ENCODE data around the gene DTNBP1.

The DTNBP1 gene

GRCh38 chr6:15513131-15513771, 149.6 kb downstream of the DTNBP1 start:
- no peak for DNase-seq

DNA sequence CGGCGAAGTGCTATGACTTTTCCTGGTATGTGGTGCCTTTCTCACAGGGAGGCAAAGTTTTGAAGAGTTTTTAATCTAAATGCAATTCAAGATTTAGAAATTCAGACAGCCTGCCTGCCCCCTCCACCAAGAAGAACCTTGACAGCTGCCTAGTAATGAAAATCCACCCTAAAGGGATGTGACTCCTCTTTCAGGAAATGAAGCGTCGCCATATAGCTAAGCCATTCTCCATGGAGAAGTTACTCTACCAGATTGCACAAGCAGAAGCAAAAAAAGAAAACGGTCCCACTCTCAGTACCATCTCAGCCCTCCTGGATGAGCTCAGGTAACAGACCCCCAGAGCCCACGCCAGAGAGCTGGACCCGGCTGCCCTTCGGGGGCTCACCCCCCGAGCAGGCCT, 150.1 kb downstream of the DTNBP1 start:
- DNase-seq: no peak

DNA sequence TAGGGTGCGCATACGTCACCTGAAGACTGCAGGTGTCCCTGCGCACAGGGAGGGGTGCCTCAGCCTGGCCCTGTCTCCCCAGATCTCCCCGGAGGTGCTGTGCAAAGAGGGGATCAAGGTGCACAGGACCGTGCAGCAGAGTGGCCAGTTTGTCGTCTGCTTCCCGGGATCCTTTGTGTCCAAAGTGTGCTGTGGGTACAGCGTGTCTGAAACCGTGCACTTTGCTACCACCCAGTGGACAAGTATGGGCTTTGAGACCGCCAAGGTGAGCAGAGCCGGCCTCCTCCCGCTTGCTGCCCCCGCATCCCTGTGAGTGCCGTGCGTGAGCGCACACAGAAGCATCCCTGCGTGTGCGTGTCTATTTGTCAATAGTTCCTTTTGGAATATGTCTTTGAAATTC, 150.7 kb downstream of the DTNBP1 start:
- no peak for DNase-seq

- no peak for DNase-seq
These were observed 151.3 kb downstream of the DTNBP1 start for GRCh38 chr6:15511248-15512125.

DNA sequence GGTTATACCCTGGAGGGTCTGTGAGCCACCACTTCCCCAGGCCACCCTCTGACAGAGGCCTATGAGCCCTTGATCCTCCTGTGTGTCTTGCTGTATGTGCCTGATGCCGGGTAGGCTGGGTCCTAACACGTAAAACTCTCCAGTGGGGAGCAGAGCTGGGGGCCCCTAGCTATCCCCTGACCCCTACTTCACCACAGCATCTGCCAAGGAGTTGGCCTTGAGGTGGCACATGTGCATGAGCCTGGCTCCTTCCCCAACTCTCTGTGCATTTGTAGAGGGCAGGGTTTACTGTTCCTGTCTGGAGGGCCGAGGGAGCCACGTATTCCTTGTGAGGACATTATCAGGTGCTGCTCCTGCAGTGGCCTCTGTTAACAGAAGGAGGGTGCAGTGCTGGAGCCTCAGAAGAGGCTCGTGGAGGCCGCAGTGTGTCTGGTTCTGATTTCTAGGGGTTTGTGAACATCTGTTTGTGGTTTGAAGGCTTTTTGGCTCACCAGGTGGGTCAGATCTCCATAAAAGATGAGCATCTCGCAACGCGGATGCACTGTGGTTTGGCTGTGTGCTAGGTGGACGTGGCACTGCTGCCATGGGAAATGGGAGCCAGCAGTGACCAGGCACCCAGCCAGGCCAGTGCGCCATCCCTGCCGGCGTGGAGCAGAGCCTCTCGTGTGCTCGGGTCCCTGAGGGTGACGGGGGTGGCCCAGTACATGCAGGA, 152.1 kb downstream of the DTNBP1 start:
- DNase-seq: no peak

DNA sequence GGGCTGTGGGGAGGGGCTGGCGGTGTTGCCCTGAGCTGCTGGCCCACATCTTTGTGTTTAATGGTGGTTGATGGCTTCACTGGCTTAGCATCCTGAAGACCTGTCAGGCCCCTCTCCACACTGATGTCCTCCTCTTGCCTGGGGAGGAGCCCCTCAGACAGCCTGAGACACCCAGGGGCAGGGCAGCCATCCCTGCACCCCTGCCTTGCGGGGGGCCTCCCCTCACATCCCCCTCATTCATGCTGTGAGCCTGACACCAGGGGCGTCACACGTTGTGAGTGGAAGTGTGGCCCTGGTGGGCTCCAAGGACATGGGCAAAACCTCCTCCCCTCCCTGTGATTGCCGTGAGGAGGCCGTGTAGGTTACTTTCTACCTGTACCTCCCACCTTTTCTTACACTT, 152.7 kb downstream of the DTNBP1 start:
- DNase-seq: no peak

GRCh38 chr6:15509335-15509933, 153.4 kb downstream of the DTNBP1 start:
- no peak for DNase-seq

- no peak for DNase-seq
These were observed 153.9 kb downstream of the DTNBP1 start for GRCh38 chr6:15508931-15509330.

GRCh38 chr6:15508441-15508871, 154.4 kb downstream of the DTNBP1 start:
- DNase-seq: no peak

GRCh38 chr6:15507746-15508145, 155.1 kb downstream of the DTNBP1 start:
- no peak for DNase-seq

GRCh38 chr6:15507221-15507620, 155.6 kb downstream of the DTNBP1 start:
- DNase-seq: no peak

DNA sequence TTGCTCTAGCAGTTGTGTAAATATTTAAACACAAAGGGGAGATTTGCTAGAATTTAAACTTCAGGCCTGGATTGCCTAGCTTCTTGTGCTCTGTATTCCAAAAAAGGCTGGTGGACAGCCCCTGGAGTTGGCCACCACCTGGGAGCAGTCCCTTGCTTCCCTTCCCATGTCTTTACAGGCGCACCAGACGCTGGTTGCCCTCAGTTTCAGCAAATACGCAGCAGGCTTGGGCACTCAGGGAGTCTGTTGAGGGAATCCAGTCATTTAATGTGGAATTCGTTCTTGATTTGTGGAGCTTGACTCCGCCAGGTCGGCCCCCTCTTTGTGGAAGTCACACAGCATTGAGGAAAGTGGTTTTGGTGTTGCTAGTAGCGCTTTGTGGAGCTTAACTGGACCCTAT, 156.8 kb downstream of the DTNBP1 start:
- DNase-seq: no peak

DNA sequence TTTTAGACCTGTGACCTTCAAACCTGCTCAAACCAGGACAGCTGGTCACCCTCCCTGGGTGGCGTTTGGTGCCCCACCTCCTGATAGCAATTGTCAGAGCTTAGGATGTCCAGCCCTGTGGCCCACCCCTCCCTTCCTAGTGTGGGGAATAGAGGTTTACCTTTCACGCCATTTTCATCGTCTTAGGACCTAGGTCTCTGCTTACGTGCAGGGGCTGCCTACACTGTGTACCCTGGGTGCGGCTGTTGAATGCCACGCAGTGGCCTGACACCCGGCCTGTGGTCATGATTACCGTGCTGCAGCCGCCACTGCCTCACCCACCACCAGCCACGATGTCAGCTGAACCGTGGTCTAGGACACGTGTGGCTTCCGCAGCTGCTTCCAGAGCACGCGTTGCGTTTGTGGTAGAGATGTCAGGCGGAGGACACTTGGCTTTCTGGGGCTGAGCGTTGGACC, 157.3 kb downstream of the DTNBP1 start:
- DNase-seq: no peak

GRCh38 chr6:15504581-15505350, 158.1 kb downstream of the DTNBP1 start:
- DNase-seq: peak; percentile 9

GRCh38 chr6:15504040-15504495, 158.8 kb downstream of the DTNBP1 start:
- no peak for DNase-seq

GRCh38 chr6:15503346-15503680, 159.5 kb downstream of the DTNBP1 start:
- no peak for DNase-seq

- DNase-seq: no peak
These were observed 160.1 kb downstream of the DTNBP1 start for GRCh38 chr6:15502446-15503345.

- DNase-seq: no peak
These were observed 160.9 kb downstream of the DTNBP1 start for GRCh38 chr6:15501826-15502445.

GRCh38 chr6:15500901-15501825, 161.7 kb downstream of the DTNBP1 start:
- DNase-seq: no peak
